Gastroesophageal sphincter (tissue), 4 donors: Measurements from ENCODE around the gene SFXN2. TPM values are rescaled to one million over a fixed set of nuclear protein-coding genes. Genes with fewer than 3 reads are reported as not detected.

ENCODE experiments used
- ATAC-seq: fragments of 150-250 bp; one replicate; pipeline ENCODE4 v1.9.1; 2016; ENCODE audit warnings: mild to moderate bottlenecking, moderate library complexity
- H3K27ac ChIP-seq, 4 donors: fragments of 200-600 bp; sonication (generic) in 3 of 4; 1 replicate in 3 of 4; 2 replicates in 1 of 4; pipeline ENCODE4 v1.5.1; 2016 to 2019
- H3K27me3 ChIP-seq: fragments of 200-600 bp; sonication (generic); one replicate; pipeline ENCODE4 v1.5.1; 2019
- H3K36me3 ChIP-seq, 2 donors: fragments of 200-600 bp; sonication (generic); one replicate each; pipeline ENCODE4 v1.5.1; 2019; ENCODE audit warnings: control low read depth in 1 of 2
- H3K4me1 ChIP-seq, 3 donors: fragments of 200-600 bp; sonication (generic); 1 replicate in 2 of 3; 2 replicates in 1 of 3; pipeline ENCODE4 v1.5.1; 2016 to 2019; ENCODE audit warnings: control low read depth in 2 of 3
- H3K4me3 ChIP-seq, 2 donors: fragments of 200-600 bp; sonication (generic); one replicate each; pipeline ENCODE4 v1.5.1; 2019; ENCODE audit warnings: mild to moderate bottlenecking in 1 of 2, moderate library complexity in 1 of 2
- H3K9me3 ChIP-seq, 3 donors: fragments of 200-600 bp; sonication (generic); one replicate each; pipeline ENCODE4 v1.5.1; 2017 to 2019; ENCODE audit warnings: control low read depth in 2 of 3
- EP300 ChIP-seq: sonication (generic); formaldehyde crosslinking; IDR thresholded peaks from one replicate; pipeline ENCODE4 v1.6.1; 2017; ENCODE audit warnings: antibody characterized with exemption, mild to moderate bottlenecking
- POLR2A ChIP-seq, 2 donors: fragments of 450-650 bp; IDR thresholded peaks; one replicate each; pipeline ENCODE4 v1.6.1; 2017; ENCODE audit warnings: antibody characterized with exemption in 2 of 2, mild to moderate bottlenecking in 2 of 2, moderate library complexity in 1 of 2
- POLR2AphosphoS5 ChIP-seq: sonication (generic); formaldehyde crosslinking; IDR thresholded peaks from one replicate; pipeline ENCODE4 v1.6.1; 2017; ENCODE audit warnings: antibody characterized with exemption
- WGBS, 2 donors: methylation state at CpG; one replicate each; pipeline ENCODE4 v1.1.5; 2018; ENCODE audit warnings: low coverage in 1 of 2; 5-methylcytosine and 5-hydroxymethylcytosine counted together
- total RNA-seq, 4 donors: library from RNA; depleted of rRNA; stranded (reverse); fragments of >200 nt; gene quantifications; one replicate each; pipeline ENCODE4 v1.1.0, GENCODE V29; 2016
- TF ChIP-seq, protein P1 (sequence below), 4 experiments: fragments of 200-600 bp in 2 of 4; fragments of 450-650 bp in 2 of 4; sonication (generic) in 1 of 4; IDR thresholded peaks; one replicate each; pipeline ENCODE4 v1.5.1; 2017 to 2019; ENCODE audit warnings: antibody characterized with exemption in 4 of 4, mild to moderate bottlenecking in 2 of 4, moderate library complexity in 2 of 4

The SFXN2 gene
- total RNA-seq, 4 donors from 2014 or later = 0.45 to 3.2 (median 1.2) TPM

- no peaks in the 10 kb centered on the region for H3K36me3 ChIP-seq
- no peak for TF ChIP-seq POLR2AphosphoS5
- no peak for TF ChIP-seq POLR2A (IDR thresholded peaks at IDR 0.05)
- TF ChIP-seq, protein P1, sequence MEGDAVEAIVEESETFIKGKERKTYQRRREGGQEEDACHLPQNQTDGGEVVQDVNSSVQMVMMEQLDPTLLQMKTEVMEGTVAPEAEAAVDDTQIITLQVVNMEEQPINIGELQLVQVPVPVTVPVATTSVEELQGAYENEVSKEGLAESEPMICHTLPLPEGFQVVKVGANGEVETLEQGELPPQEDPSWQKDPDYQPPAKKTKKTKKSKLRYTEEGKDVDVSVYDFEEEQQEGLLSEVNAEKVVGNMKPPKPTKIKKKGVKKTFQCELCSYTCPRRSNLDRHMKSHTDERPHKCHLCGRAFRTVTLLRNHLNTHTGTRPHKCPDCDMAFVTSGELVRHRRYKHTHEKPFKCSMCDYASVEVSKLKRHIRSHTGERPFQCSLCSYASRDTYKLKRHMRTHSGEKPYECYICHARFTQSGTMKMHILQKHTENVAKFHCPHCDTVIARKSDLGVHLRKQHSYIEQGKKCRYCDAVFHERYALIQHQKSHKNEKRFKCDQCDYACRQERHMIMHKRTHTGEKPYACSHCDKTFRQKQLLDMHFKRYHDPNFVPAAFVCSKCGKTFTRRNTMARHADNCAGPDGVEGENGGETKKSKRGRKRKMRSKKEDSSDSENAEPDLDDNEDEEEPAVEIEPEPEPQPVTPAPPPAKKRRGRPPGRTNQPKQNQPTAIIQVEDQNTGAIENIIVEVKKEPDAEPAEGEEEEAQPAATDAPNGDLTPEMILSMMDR (IDR thresholded peaks at IDR 0.05) = no peak
- TF ChIP-seq EP300 = no peak
- ATAC-seq = no peak
- no peaks in the 10 kb centered on the region for H3K27me3 ChIP-seq
- H3K4me3 ChIP-seq = peak overlapping the region in 1 of 2 donors; percentile 51
- peak overlapping the region; percentile 95 to 99 (median 96) for H3K27ac ChIP-seq
- H3K9me3 ChIP-seq = no peaks in the 10 kb centered on the region
- 46 to 60% methylated on average over 3 to 7 of the region's 17 CpGs for WGBS, 2 donors
- H3K4me1 ChIP-seq = peaks cover 46 to 100% (median 85%) of the 10 kb centered on the region in 3 donors
These were observed 63.4 kb downstream of the SFXN2 start for GRCh38 chr10:102777711-102778453.

GRCh38 chr10:102778781-102779180 is 64.3 kb downstream of the SFXN2 start:
- no peak for ATAC-seq
- no peak overlapping the region for H3K4me3 ChIP-seq
- H3K36me3 ChIP-seq = no peaks in the 10 kb centered on the region
- peak overlapping the region; percentile 95 to 99 (median 96) for H3K27ac ChIP-seq
- no peak for TF ChIP-seq EP300
- TF ChIP-seq POLR2A (IDR thresholded peaks at IDR 0.05) = no peak
- TF ChIP-seq, protein P1 (IDR thresholded peaks at IDR 0.05) = no peak
- H3K9me3 ChIP-seq = no peaks in the 10 kb centered on the region
- peaks cover 51 to 100% (median 89%) of the 10 kb centered on the region in 3 donors for H3K4me1 ChIP-seq
- WGBS, 2 donors = 66 to 82% methylated on average over 2 of the region's 2 CpGs
- H3K27me3 ChIP-seq = no peaks in the 10 kb centered on the region

GRCh38 chr10:102779680-102780526 is 65.5 kb downstream of the SFXN2 start:
- H3K27ac ChIP-seq = peak overlapping the region; percentile 23 to 97 (median 95)

DNA sequence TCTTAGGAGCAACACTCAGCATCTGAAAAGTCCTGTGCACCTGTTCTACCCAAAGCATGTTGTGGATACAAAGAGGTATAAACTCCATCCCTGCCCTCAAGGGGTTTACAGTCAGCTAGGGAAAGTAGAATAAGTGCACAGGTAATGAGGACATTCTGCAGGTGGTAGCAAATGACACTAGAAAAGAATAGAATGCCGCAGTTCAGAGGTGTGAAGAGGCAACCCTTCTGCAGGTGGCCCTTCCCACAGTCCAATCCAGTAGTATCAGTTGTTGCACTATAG is 66.0 kb downstream of the SFXN2 start:
- Histone ChIP-seq H3K27me3 (no peaks in the 10 kb centered on the region), H3K4me3 (no peak overlapping the region), H3K36me3 (no peaks in the 10 kb centered on the region), H3K4me1 (peaks cover 45 to 100% (median 81%) of the 10 kb centered on the region in 3 donors), H3K27ac (peak overlapping the region; percentile 95 to 97 (median 95)), H3K9me3 (no peaks in the 10 kb centered on the region)
- TF ChIP-seq POLR2AphosphoS5 (no peak), POLR2A (IDR thresholded peaks at IDR 0.05) (no peak), EP300 (no peak)
- TF ChIP-seq, protein P1 (IDR thresholded peaks at IDR 0.05) = no peak
- 93 to 100% methylated on average over 1 of the region's 1 CpG for WGBS, 2 donors
- ATAC-seq = no peak

More at GRCh38 chr10:102779680-102780526, 65.5 kb downstream of the SFXN2 start:
- Histone ChIP-seq H3K4me1 (peaks cover 45 to 100% (median 82%) of the 10 kb centered on the region in 3 donors), H3K4me3 (no peak overlapping the region), H3K36me3 (no peaks in the 10 kb centered on the region), H3K9me3 (no peaks in the 10 kb centered on the region), H3K27me3 (no peaks in the 10 kb centered on the region)
- WGBS, 2 donors = 40 to 71% methylated on average over 5 to 10 of the region's 10 CpGs
- no peak for ATAC-seq
- TF ChIP-seq POLR2A (IDR thresholded peaks at IDR 0.05) = no peak
- TF ChIP-seq, protein P1 (IDR thresholded peaks at IDR 0.05) = peak in 1 of 4 experiments; percentile 29
- peak; percentile 76 for TF ChIP-seq POLR2AphosphoS5
- no peak for TF ChIP-seq EP300
